ENCODE data around the gene KLF9.
"Not testable (repeated sequence)": the region's sequence is repeated elsewhere in the genome, so short reads cannot be mapped to it uniquely, and the experiment has no call there.

The KLF9 gene

GRCh38 chr9:70403618-70404025 lies 10.8 kb downstream of the KLF9 start:
- no peak for DNase-seq

GRCh38 chr9:70403166-70403565 lies 11.3 kb downstream of the KLF9 start:
- no peak for DNase-seq

- no peak for DNase-seq
Observed at GRCh38 chr9:70402213-70402612, 12.2 kb downstream of the KLF9 start.

GRCh38 chr9:70401241-70401640 lies 13.2 kb downstream of the KLF9 start:
- not testable (repeated sequence) for DNase-seq

- DNase-seq, result no peak
Observed at GRCh38 chr9:70400107-70400892, 14.2 kb downstream of the KLF9 start.

- DNase-seq, result no peak
Observed at GRCh38 chr9:70399141-70399540, 15.3 kb downstream of the KLF9 start.

- peak; percentile 42 for DNase-seq
Observed at GRCh38 chr9:70398145-70398556, 16.3 kb downstream of the KLF9 start.

- DNase-seq, result no peak
Observed at GRCh38 chr9:70395652-70396051, 18.8 kb downstream of the KLF9 start.

- no peak for DNase-seq
Observed at GRCh38 chr9:70392850-70393249, 21.6 kb downstream of the KLF9 start.

- DNase-seq, result no peak
Observed at GRCh38 chr9:70392189-70392588, 22.3 kb downstream of the KLF9 start.

- DNase-seq, result no peak
Observed at GRCh38 chr9:70390933-70391341, 23.5 kb downstream of the KLF9 start.

GRCh38 chr9:70389621-70390266 lies 24.7 kb downstream of the KLF9 start:
- DNase-seq, result no peak

- no peak for DNase-seq
Observed at GRCh38 chr9:70389188-70389587, 25.3 kb downstream of the KLF9 start.

GRCh38 chr9:70387663-70388062 lies 26.8 kb downstream of the KLF9 start:
- DNase-seq, result no peak

GRCh38 chr9:70385426-70385825 lies 29.0 kb downstream of the KLF9 start:
- no peak for DNase-seq

- DNase-seq, result no peak
Observed at GRCh38 chr9:70382709-70383605, 31.5 kb downstream of the KLF9 start.

- no peak for DNase-seq
Observed at GRCh38 chr9:70382046-70382708, 32.3 kb downstream of the KLF9 start.

GRCh38 chr9:70374962-70375618 lies 39.4 kb downstream of the KLF9 start:
- no peak for DNase-seq

- no peak for DNase-seq
Observed at GRCh38 chr9:70367305-70367930, 47.0 kb downstream of the KLF9 start.

GRCh38 chr9:70363760-70364159 lies 50.7 kb downstream of the KLF9 start:
- DNase-seq, result no peak

- no peak for DNase-seq
Observed at GRCh38 chr9:70362952-70363351, 51.5 kb downstream of the KLF9 start.

GRCh38 chr9:70355801-70356200 lies 58.7 kb downstream of the KLF9 start:
- DNase-seq, result no peak
